Measurements from ENCODE around the gene HTT-AS. TPM values are rescaled to one million over a fixed set of nuclear protein-coding genes. Genes with fewer than 3 reads are reported as not detected.

Gene HTT-AS
- total and polyA plus RNA-seq, 2 experiments from 2014 or later, result not detected

GRCh38 chr4:3116955-3117354, 42.6 kb upstream of the HTT-AS start:
- Histone ChIP-seq H3K27me3 (no peaks in the 10 kb centered on the region), H4K20me1 (ENCODE audit: insufficient read depth, poor library complexity, severe bottlenecking) (no peaks in the 10 kb centered on the region), H3K27ac (peak overlapping the region; percentile 13), H3K36me3 (replicated peaks; ENCODE audit: insufficient read depth, low read depth) (no peaks in the 10 kb centered on the region), H3K4me2 (peak overlapping the region; percentile 36), H3K9me3 (ENCODE audit: low read depth) (no peaks in the 10 kb centered on the region), H3K4me1 (ENCODE audit: insufficient read depth) (peaks cover 22% of the 10 kb centered on the region), H3K4me3 (no peak overlapping the region), H3K79me2 (no peaks in the 10 kb centered on the region), H2AFZ (no peak overlapping the region), H3K9me2 (replicated peaks; ENCODE audit: insufficient read depth) (no peaks in the 10 kb centered on the region)
- TF ChIP-seq EZH2phosphoT487 (IDR thresholded peaks at IDR 0.05; ENCODE audit: low read depth, severe bottlenecking, unreplicated experiment), result no peak
- TF ChIP-seq EZH2 (IDR thresholded peaks at IDR 0.05; ENCODE audit: borderline replicate concordance), result no peak
- TF ChIP-seq CTCF (IDR thresholded peaks at IDR 0.05; ENCODE audit: poor library complexity), result no peak
- DNase-seq (ENCODE audit: low spot score), result no peak
- 90% methylated on average over 2 of the region's 2 CpGs for WGBS (ENCODE audit: low lambda C conversion rate, missing lambda C conversion rate)

GRCh38 chr4:3115637-3116270, 41.4 kb upstream of the HTT-AS start:
- Histone ChIP-seq H3K9me3 (ENCODE audit: low read depth) (no peaks in the 10 kb centered on the region), H3K79me2 (peaks cover 2% of the 10 kb centered on the region), H3K4me1 (ENCODE audit: insufficient read depth) (peaks cover 25% of the 10 kb centered on the region), H3K27me3 (no peaks in the 10 kb centered on the region), H3K27ac (peak overlapping the region; percentile 74), H3K4me2 (peak overlapping the region; percentile 36), H3K4me3 (no peak overlapping the region), H2AFZ (no peak overlapping the region), H3K36me3 (replicated peaks; ENCODE audit: insufficient read depth, low read depth) (no peaks in the 10 kb centered on the region), H3K9me2 (replicated peaks; ENCODE audit: insufficient read depth) (no peaks in the 10 kb centered on the region), H4K20me1 (ENCODE audit: insufficient read depth, poor library complexity, severe bottlenecking) (no peaks in the 10 kb centered on the region)
- WGBS (ENCODE audit: low lambda C conversion rate, missing lambda C conversion rate), result 86% methylated on average over 15 of the region's 15 CpGs
- no peak for TF ChIP-seq CTCF (IDR thresholded peaks at IDR 0.05; ENCODE audit: poor library complexity)
- TF ChIP-seq EZH2 (IDR thresholded peaks at IDR 0.05; ENCODE audit: borderline replicate concordance), result no peak
- no peak for TF ChIP-seq EZH2phosphoT487 (IDR thresholded peaks at IDR 0.05; ENCODE audit: low read depth, severe bottlenecking, unreplicated experiment)
- peak; percentile 38 for DNase-seq (ENCODE audit: low spot score)

- DNase-seq (ENCODE audit: low spot score), result no peak
- Histone ChIP-seq H3K4me3 (no peak overlapping the region), H4K20me1 (ENCODE audit: insufficient read depth, poor library complexity, severe bottlenecking) (no peaks in the 10 kb centered on the region), H2AFZ (no peak overlapping the region), H3K9me3 (ENCODE audit: low read depth) (no peaks in the 10 kb centered on the region), H3K79me2 (peaks cover 8% of the 10 kb centered on the region), H3K36me3 (replicated peaks; ENCODE audit: insufficient read depth, low read depth) (no peaks in the 10 kb centered on the region), H3K9me2 (replicated peaks; ENCODE audit: insufficient read depth) (no peaks in the 10 kb centered on the region), H3K4me2 (no peak overlapping the region), H3K4me1 (ENCODE audit: insufficient read depth) (peaks cover 25% of the 10 kb centered on the region), H3K27ac (no peak overlapping the region), H3K27me3 (no peaks in the 10 kb centered on the region)
- 93% methylated on average over 6 of the region's 6 CpGs for WGBS (ENCODE audit: low lambda C conversion rate, missing lambda C conversion rate)
- TF ChIP-seq EZH2phosphoT487 (IDR thresholded peaks at IDR 0.05; ENCODE audit: low read depth, severe bottlenecking, unreplicated experiment) (no peak), CTCF (IDR thresholded peaks at IDR 0.05; ENCODE audit: poor library complexity) (no peak), EZH2 (IDR thresholded peaks at IDR 0.05; ENCODE audit: borderline replicate concordance) (no peak)
Observed at GRCh38 chr4:3114377-3114776, 40.0 kb upstream of the HTT-AS start.

Measured in hepatocyte (in vitro differentiated cells).